H1 (cell line): Measurements from ENCODE around the gene EIF4A3. TPM values are rescaled to one million over a fixed set of nuclear protein-coding genes. Genes with fewer than 3 reads are reported as not detected.

Experiments used
- CTCF ChIA-PET: fragments of 300-600 bp; sonication (Branson Sonifier 250); formaldehyde crosslinking; loops from one replicate; lab custom pipeline; 2021; ENCODE audit not compliant: partially characterized antibody; lab: Charles Lee
- POLR2A ChIA-PET: fragments of 300-600 bp; sonication (Branson Sonifier 250); formaldehyde crosslinking; loops from one replicate; lab custom pipeline; 2021; ENCODE audit warnings: inconsistent platforms; ENCODE audit not compliant: partially characterized antibody; lab: Charles Lee
- DNase-seq, 2 experiments: peaks; one replicate each; pipeline versions ENCODE4 v3.0.0 to v3.0.0-alpha.2; 2010 to 2022; ENCODE audit warnings: low spot score in 2 of 2, low read depth in 1 of 2, mixed read lengths in 1 of 2
- FAIRE-seq: peaks from 2 replicates; lab custom pipeline; 2011; peaks lifted over from hg19 to GRCh38; lab: Jason Lieb, UNC
- H2AFZ ChIP-seq: 2 replicates; pipeline ENCODE4 v1.8.1; 2012; ENCODE audit warnings: low read length, inconsistent platforms
- H2AK5ac ChIP-seq: 2 replicates; pipeline ENCODE4 v1.6.1; 2013; ENCODE audit warnings: low read depth, low read length
- H2BK120ac ChIP-seq: replicated peaks from 2 replicates; pipeline ENCODE3; 2013; ENCODE audit warnings: low read depth, low read length, inconsistent platforms
- H2BK12ac ChIP-seq: 2 replicates; pipeline ENCODE4 v1.6.1; 2013; ENCODE audit warnings: low read depth, low read length
- H2BK15ac ChIP-seq: 2 replicates; pipeline ENCODE4 v1.6.1; 2013; ENCODE audit warnings: low read length
- H2BK20ac ChIP-seq: 2 replicates; pipeline ENCODE4 v1.6.1; 2013; ENCODE audit warnings: low read length
- H2BK5ac ChIP-seq: 2 replicates; pipeline ENCODE4 v1.6.1; 2013; ENCODE audit warnings: low read depth, low read length
- H3K14ac ChIP-seq: 2 replicates; pipeline ENCODE4 v1.6.1; 2013; ENCODE audit warnings: inconsistent platforms; ENCODE audit not compliant: insufficient read length
- H3K18ac ChIP-seq: 2 replicates; pipeline ENCODE4 v1.6.1; 2013; ENCODE audit warnings: low read length; ENCODE audit errors: extremely low read depth
- H3K23ac ChIP-seq: 2 replicates; pipeline ENCODE4 v1.6.1; 2013; ENCODE audit warnings: inconsistent platforms; ENCODE audit not compliant: insufficient read length
- H3K23me2 ChIP-seq: 2 replicates; pipeline ENCODE4 v1.6.1; 2013; ENCODE audit warnings: low read depth, low read length
- H3K27ac ChIP-seq: 2 replicates; pipeline ENCODE4 v1.6.1; 2011; ENCODE audit warnings: low read depth, low read length, inconsistent platforms
- H3K27me3 ChIP-seq, 4 experiments: replicated peaks in 1 of 4; 1 replicate in 1 of 4; 2 replicates in 3 of 4; pipeline versions ENCODE4 v1.6.1 to v1.8.1; 2011 to 2013; ENCODE audit warnings: low read length in 3 of 4, mild to moderate bottlenecking in 3 of 4, inconsistent platforms in 2 of 4, mixed read lengths in 2 of 4, moderate library complexity in 1 of 4; ENCODE audit not compliant: control insufficient read depth in 3 of 4, insufficient read depth in 3 of 4; ENCODE audit errors: extremely low read depth in 1 of 4
- H3K36me3 ChIP-seq, 4 experiments: 2 replicates each; pipeline versions ENCODE4 v1.6.1 to v1.8.1; 2011 to 2013; ENCODE audit warnings: mild to moderate bottlenecking in 4 of 4, low read length in 3 of 4, moderate library complexity in 2 of 4, control low read depth in 1 of 4, inconsistent platforms in 1 of 4; ENCODE audit not compliant: insufficient read depth in 4 of 4, control insufficient read depth in 2 of 4
- H3K4ac ChIP-seq: replicated peaks from 2 replicates; pipeline ENCODE3; 2013; ENCODE audit warnings: low read length, low read depth, mixed read lengths, inconsistent platforms; ENCODE audit not compliant: insufficient read length
- H3K4me1 ChIP-seq, 4 experiments: replicated peaks in 1 of 4; 1 replicate in 1 of 4; 2 replicates in 3 of 4; pipeline versions ENCODE4 v1.6.1 to v1.8.1; 2011 to 2013; ENCODE audit warnings: low read length in 3 of 4, inconsistent platforms in 2 of 4, mixed read lengths in 1 of 4; ENCODE audit not compliant: insufficient read depth in 4 of 4, control insufficient read depth in 3 of 4
- H3K4me2 ChIP-seq, 2 experiments: 2 replicates each; pipeline versions ENCODE4 v1.6.1 to v1.8.1; 2011 to 2013; ENCODE audit warnings: low read depth in 2 of 2, low read length in 2 of 2, control low read depth in 1 of 2, inconsistent platforms in 1 of 2, mild to moderate bottlenecking in 1 of 2; ENCODE audit not compliant: insufficient read depth in 1 of 2
- H3K4me3 ChIP-seq, 4 experiments: fragments of 200-600, 300-600 bp in 1 of 4; sonication (generic), shearing (Covaris generic), sonication (Bioruptor Twin) in 1 of 4; 2 replicates each; pipeline versions ENCODE4 v1.5.1 to v1.8.1; 2011 to 2016; ENCODE audit warnings: low read length in 4 of 4, low read depth in 3 of 4, control low read depth in 2 of 4, inconsistent platforms in 2 of 4, mild to moderate bottlenecking in 2 of 4, mixed read lengths in 1 of 4, moderate library complexity in 1 of 4; ENCODE audit not compliant: insufficient read depth in 2 of 4; ENCODE audit errors: extremely low read depth in 1 of 4
- H3K56ac ChIP-seq: replicated peaks from 2 replicates; pipeline ENCODE3; 2013; ENCODE audit warnings: low read depth, mild to moderate bottlenecking, mixed read lengths, low read length, inconsistent platforms; ENCODE audit not compliant: insufficient read length
- H3K79me1 ChIP-seq: 2 replicates; pipeline ENCODE4 v1.6.1; 2013; ENCODE audit warnings: low read depth, low read length, control low read depth
- H3K79me2 ChIP-seq, 2 experiments: 2 replicates each; pipeline versions ENCODE4 v1.6.1 to v1.8.1; 2012 to 2013; ENCODE audit warnings: low read length in 2 of 2, mild to moderate bottlenecking in 2 of 2, inconsistent platforms in 1 of 2; ENCODE audit not compliant: insufficient read depth in 2 of 2, control insufficient read depth in 1 of 2
- H3K9ac ChIP-seq, 4 experiments: replicated peaks in 1 of 4; 1 replicate in 1 of 4; 2 replicates in 3 of 4; pipeline versions ENCODE4 v1.6.1 to v1.8.1; 2011 to 2013; ENCODE audit warnings: low read depth in 3 of 4, low read length in 3 of 4, control low read depth in 2 of 4, mild to moderate bottlenecking in 2 of 4, moderate library complexity in 2 of 4, inconsistent platforms in 1 of 4; ENCODE audit errors: extremely low read depth in 1 of 4
- H3K9me3 ChIP-seq, 2 experiments: 2 replicates each; pipeline versions ENCODE4 v1.6.1 to v1.8.1; 2012 to 2013; ENCODE audit warnings: mild to moderate bottlenecking in 2 of 2, moderate library complexity in 2 of 2, control low read depth in 1 of 2, inconsistent platforms in 1 of 2, low read depth in 1 of 2, low read length in 1 of 2, mixed read lengths in 1 of 2; ENCODE audit not compliant: insufficient read depth in 2 of 2
- H4K20me1 ChIP-seq, 2 experiments: replicated peaks in 1 of 2; 2 replicates each; pipeline versions ENCODE3 to v1.8.1; 2011 to 2013; ENCODE audit warnings: inconsistent platforms in 2 of 2, low read length in 2 of 2, mild to moderate bottlenecking in 1 of 2; ENCODE audit not compliant: insufficient read depth in 2 of 2, control insufficient read depth in 1 of 2
- H4K5ac ChIP-seq: 2 replicates; pipeline ENCODE4 v1.6.1; 2013; ENCODE audit warnings: low read length, low read depth, mixed read lengths, inconsistent platforms; ENCODE audit not compliant: insufficient read length
- H4K8ac ChIP-seq: 2 replicates; pipeline ENCODE4 v1.8.0; 2013; ENCODE audit warnings: mild to moderate bottlenecking, moderate library complexity, low read length, inconsistent platforms; ENCODE audit not compliant: insufficient read depth; ENCODE audit errors: extremely low read depth
- H4K91ac ChIP-seq: replicated peaks from 2 replicates; pipeline ENCODE3; 2013; ENCODE audit warnings: low read length, mixed read lengths, inconsistent platforms; ENCODE audit not compliant: insufficient read length
- ATF3 ChIP-seq: IDR thresholded peaks from 2 replicates; pipeline ENCODE4 v1.6.1; 2011; ENCODE audit warnings: low read depth, mild to moderate bottlenecking, low read length; ENCODE audit not compliant: insufficient read depth
- E2F6 ChIP-seq: IDR thresholded peaks from 2 replicates; pipeline ENCODE4 v1.6.1; 2012; ENCODE audit warnings: inconsistent platforms
- HDAC6 ChIP-seq: IDR thresholded peaks from one replicate; pipeline ENCODE4 v1.7.1; 2012; ENCODE audit warnings: low read depth, mild to moderate bottlenecking, inconsistent platforms, low read length, moderate library complexity
- PHF8 ChIP-seq: fragments of 200-600 bp; sonication (generic); conservative IDR thresholded peaks from 2 replicates; pipeline ENCODE4 v1.7.1; 2012; ENCODE audit warnings: low read depth, mild to moderate bottlenecking, inconsistent platforms, low read length, moderate library complexity
- POU5F1 ChIP-seq: IDR thresholded peaks from 2 replicates; pipeline ENCODE4 v1.6.1; 2011; ENCODE audit warnings: low read depth, mild to moderate bottlenecking, low read length, moderate library complexity
- RAD21 ChIP-seq, 2 experiments: IDR thresholded peaks in 1 of 2; conservative IDR thresholded peaks in 1 of 2; 2 replicates each; pipeline ENCODE4 v1.6.1; 2011; ENCODE audit warnings: low read depth in 2 of 2, low read length in 2 of 2, improper control_type of control experiment in 1 of 2, inconsistent platforms in 1 of 2, mild to moderate bottlenecking in 1 of 2, moderate library complexity in 1 of 2
- RNF2 ChIP-seq: fragments of 200-900, 300-1000 bp; sonication (generic); IDR thresholded peaks from 2 replicates; pipeline ENCODE4 v1.7.1; 2016; ENCODE audit warnings: borderline replicate concordance, low read depth, mild to moderate bottlenecking, antibody characterized with exemption, low read length; ENCODE audit not compliant: poor library complexity, severe bottlenecking; ENCODE audit errors: missing control alignments
- SP2 ChIP-seq: IDR thresholded peaks from 2 replicates; pipeline ENCODE4 v1.6.1; 2012; ENCODE audit warnings: mild to moderate bottlenecking, low read length, inconsistent platforms
- SP4 ChIP-seq: IDR thresholded peaks from 2 replicates; pipeline ENCODE4 v1.6.1; 2012; ENCODE audit warnings: low read length, inconsistent platforms
- USF2 ChIP-seq: IDR thresholded peaks from 2 replicates; pipeline ENCODE4 v1.6.1; 2011; ENCODE audit warnings: low read length, improper control_type of control experiment
- YY1 ChIP-seq: IDR thresholded peaks from 2 replicates; pipeline ENCODE4 v1.6.1; 2011; ENCODE audit warnings: low read depth, mild to moderate bottlenecking, low read length
- WGBS, 2 experiments: shearing (Covaris generic) in 1 of 2; methylation state at CpG; one replicate each; pipeline versions ENCODE4 v1.1.6 to v1.1.7; 2013 to 2015; ENCODE audit warnings: low lambda C conversion rate in 2 of 2, mixed read lengths in 2 of 2, inconsistent platforms in 1 of 2, low coverage in 1 of 2, missing lambda C conversion rate in 1 of 2; ENCODE audit not compliant: insufficient replicate concordance in 2 of 2, insufficient coverage in 1 of 2, insufficient read length in 1 of 2; ENCODE audit errors: extremely low coverage in 1 of 2, missing lambda C conversion rate in 1 of 2; 5-methylcytosine and 5-hydroxymethylcytosine counted together
- polyA plus RNA-seq, 7 experiments: library from polyadenylated mRNA; depleted of rRNA in 3 of 7; stranded (reverse) in 5 of 7; unstranded in 2 of 7; fragments of >200 nt in 5 of 7; fragments of 200-250 nt in 2 of 7; gene quantifications; 1 replicate in 5 of 7; 2 replicates in 1 of 7; 4 replicates in 1 of 7; pipeline versions ENCODE4 v1.2.1 to v1.2.3, GENCODE V29; 2011 to 2013; ENCODE audit warnings: missing spikeins in 2 of 7, mixed read lengths in 2 of 7
- total RNA-seq: library from RNA; stranded (reverse); fragmentation: NEBNext Ultra II Directional; extraction: Animal tissue kit (Norgen Biotek cat#: 25700); gene quantifications from 2 replicates; pipeline ENCODE4 v1.2.1, GENCODE V29; 2021

Gene EIF4A3
- total and polyA plus RNA-seq, 2 of the 8 experiments (the other 6 are each of a cell fraction or from before 2014, with no cell fraction given) = 142 to 146 TPM

GRCh38 chr17:80142929-80143328 lies 4.0 kb downstream of the EIF4A3 start:
- Histone ChIP-seq H2BK5ac (no peak overlapping the region), H3K27me3 (no peaks in the 10 kb centered on the region), H3K56ac (no peak overlapping the region), H3K27ac (no peak overlapping the region), H3K18ac (no peak overlapping the region), H3K23ac (no peak overlapping the region), H3K23me2 (peaks cover 9% of the 10 kb centered on the region), H3K36me3 (peaks cover 37 to 61% (median 55%) of the 10 kb centered on the region in 4 experiments), H2BK15ac (no peak overlapping the region), H3K9me3 (no peaks in the 10 kb centered on the region), H3K9ac (no peak overlapping the region), H2AK5ac (no peak overlapping the region), H3K14ac (no peak overlapping the region), H3K4me1 (peaks cover 0 to 13% (median 3%) of the 10 kb centered on the region in 4 experiments; a peak in 4 of 7 replicates), H4K5ac (no peak overlapping the region), H2BK20ac (no peak overlapping the region), H4K91ac (no peak overlapping the region), H4K8ac (no peak overlapping the region), H4K20me1 (peaks cover 7 to 30% of the 10 kb centered on the region in 2 experiments), H3K4me2 (no peak overlapping the region), H3K79me1 (peaks cover 16% of the 10 kb centered on the region), H2AFZ (no peak overlapping the region), H3K4me3 (no peak overlapping the region), H3K4ac (no peak overlapping the region), H2BK12ac (no peak overlapping the region), H3K79me2 (peaks cover 22 to 45% of the 10 kb centered on the region in 2 experiments), H2BK120ac (no peak overlapping the region)
- POLR2A ChIA-PET = interaction anchor here (0.7 to 11.5 kb wide), 7 partner anchors 11 to 364 kb away, joined by 3 to 103 read pairs (median 4); partner anchors contain the start of gene GAA
- DNase-seq (no peak), FAIRE-seq (no peak)
- 96% methylated on average over 6 of the region's 6 CpGs; no CpG with 5 or more reads in 1 of the 2 experiments for WGBS, 2 experiments
- CTCF ChIA-PET = interaction anchor here (0.5 to 2.1 kb wide), 10 partner anchors 15 to 119 kb away, joined by 3 to 8 read pairs (median 3); partner anchors contain the start of gene GAA
- TF ChIP-seq YY1 (no peak), SP4 (no peak), USF2 (no peak), SP2 (no peak), E2F6 (no peak), RAD21 (IDR thresholded peaks at IDR 0.05 in 1 of 2, conservative IDR thresholded peaks at IDR 0.05 in 1 of 2; ENCODE audit: low read depth in 2 of 2, low read length in 2 of 2) (no peak), ATF3 (no peak), RNF2 (no peak), POU5F1 (no peak), PHF8 (no peak), HDAC6 (no peak)
